Epithelial cell of esophagus (primary cell): ENCODE results near the gene SCYL3.

ENCODE experiments used
- DNase-seq: peaks from one replicate; pipeline ENCODE4 v3.0.0; 2010; ENCODE audit warnings: low read depth
- H3K4me3 ChIP-seq: 2 replicates; pipeline ENCODE4 v1.5.1; 2011; ENCODE audit warnings: mild to moderate bottlenecking, low read length, control low read depth
- TF ChIP-seq, protein P1 (sequence below): IDR thresholded peaks from 2 replicates; pipeline ENCODE4 v1.5.1; 2011; ENCODE audit warnings: low read depth, mild to moderate bottlenecking, low read length, control low read depth, inconsistent platforms; ENCODE audit not compliant: insufficient read depth; ENCODE audit errors: missing control alignments

Gene SCYL3

DNA sequence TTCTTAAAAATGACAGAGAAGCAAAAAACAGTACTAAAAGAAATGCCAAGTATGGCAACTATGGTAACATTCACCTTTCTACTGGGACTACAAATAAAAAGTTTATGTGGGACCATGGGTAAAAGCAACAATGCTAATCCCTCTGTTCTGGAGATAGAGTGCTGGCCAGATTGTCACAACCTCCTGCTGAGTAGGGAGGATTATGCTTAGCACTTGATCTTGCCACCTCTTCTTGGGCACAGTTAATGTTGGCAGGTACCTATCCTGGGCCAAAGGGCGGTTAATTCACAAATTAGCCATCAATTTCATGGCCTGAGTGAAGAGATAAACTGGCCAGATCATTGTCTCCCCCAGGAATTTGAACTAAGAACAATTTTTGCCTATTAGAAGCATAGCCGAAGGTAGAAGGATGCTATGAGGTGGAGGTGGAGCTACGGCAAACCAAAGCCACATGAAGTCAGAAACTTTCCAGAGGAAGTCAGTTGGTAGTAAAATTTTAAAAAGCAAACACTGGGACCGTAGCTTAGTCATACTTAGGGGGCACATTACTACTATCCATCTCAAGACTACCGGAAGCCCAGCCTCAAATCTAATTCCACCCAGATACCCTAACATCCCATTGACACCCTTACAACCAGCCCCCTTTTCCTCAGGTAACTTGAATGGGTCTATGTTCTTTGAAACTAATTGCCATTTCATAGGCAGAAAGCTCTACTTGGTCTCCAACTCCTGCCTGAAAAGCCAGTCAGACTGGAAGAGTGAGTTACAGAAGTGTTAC lies 2.7 kb downstream of the SCYL3 start:
- peak; percentile 85 for DNase-seq
- TF ChIP-seq, protein P1, sequence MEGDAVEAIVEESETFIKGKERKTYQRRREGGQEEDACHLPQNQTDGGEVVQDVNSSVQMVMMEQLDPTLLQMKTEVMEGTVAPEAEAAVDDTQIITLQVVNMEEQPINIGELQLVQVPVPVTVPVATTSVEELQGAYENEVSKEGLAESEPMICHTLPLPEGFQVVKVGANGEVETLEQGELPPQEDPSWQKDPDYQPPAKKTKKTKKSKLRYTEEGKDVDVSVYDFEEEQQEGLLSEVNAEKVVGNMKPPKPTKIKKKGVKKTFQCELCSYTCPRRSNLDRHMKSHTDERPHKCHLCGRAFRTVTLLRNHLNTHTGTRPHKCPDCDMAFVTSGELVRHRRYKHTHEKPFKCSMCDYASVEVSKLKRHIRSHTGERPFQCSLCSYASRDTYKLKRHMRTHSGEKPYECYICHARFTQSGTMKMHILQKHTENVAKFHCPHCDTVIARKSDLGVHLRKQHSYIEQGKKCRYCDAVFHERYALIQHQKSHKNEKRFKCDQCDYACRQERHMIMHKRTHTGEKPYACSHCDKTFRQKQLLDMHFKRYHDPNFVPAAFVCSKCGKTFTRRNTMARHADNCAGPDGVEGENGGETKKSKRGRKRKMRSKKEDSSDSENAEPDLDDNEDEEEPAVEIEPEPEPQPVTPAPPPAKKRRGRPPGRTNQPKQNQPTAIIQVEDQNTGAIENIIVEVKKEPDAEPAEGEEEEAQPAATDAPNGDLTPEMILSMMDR: no peak
- peak overlapping the region; percentile 14 for H3K4me3 ChIP-seq

GRCh38 chr1:169889871-169890270 lies 3.8 kb downstream of the SCYL3 start:
- DNase-seq: no peak
- no peak overlapping the region for H3K4me3 ChIP-seq
- TF ChIP-seq, protein P1: no peak

- DNase-seq: no peak
- TF ChIP-seq, protein P1: no peak
- H3K4me3 ChIP-seq: no peak overlapping the region
Observed at GRCh38 chr1:169886931-169887330, 6.8 kb downstream of the SCYL3 start.

DNA sequence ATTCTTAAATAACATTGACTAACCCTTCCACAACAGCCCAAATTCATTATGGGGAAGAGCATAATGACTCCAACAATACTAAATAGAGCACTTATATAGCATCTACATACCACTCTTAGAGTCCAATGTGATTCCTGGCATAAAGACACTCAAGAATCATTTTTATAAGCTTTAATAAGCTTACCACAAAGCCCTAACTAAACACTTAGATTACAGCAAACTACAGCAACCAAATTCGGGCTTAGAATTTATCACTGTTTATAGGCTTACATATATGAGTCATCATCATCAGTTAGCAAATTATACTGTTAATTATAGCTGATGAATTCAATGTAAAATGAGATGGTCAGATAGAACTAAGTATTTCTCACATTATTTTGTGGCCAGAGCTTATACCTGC lies 7.3 kb downstream of the SCYL3 start:
- no peak for DNase-seq
- H3K4me3 ChIP-seq: no peak overlapping the region
- TF ChIP-seq, protein P1: no peak

DNA sequence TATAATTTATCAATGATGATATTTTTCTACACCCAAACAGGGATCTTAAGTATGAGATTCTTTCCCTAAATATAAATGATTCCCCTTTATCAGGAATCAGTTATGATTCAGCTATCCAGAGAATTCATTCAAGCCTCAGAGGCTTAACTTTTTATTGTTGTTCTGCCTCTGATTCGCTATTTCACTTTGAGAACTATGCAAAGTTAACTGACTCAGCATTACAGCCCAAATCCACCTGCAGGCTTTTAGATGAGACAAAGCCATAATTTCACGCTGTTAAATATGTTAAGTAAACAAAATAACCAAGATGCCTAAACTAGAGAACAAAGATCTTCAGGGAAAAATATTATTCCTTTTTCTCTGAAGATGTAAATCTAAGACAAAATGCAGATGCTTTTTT lies 8.5 kb downstream of the SCYL3 start:
- no peak for DNase-seq

GRCh38 chr1:169884634-169885033 lies 9.1 kb downstream of the SCYL3 start:
- DNase-seq: no peak
- TF ChIP-seq, protein P1: no peak

More for the DNA sequence above, 8.5 kb downstream of the SCYL3 start:
- TF ChIP-seq, protein P1: no peak
- no peak overlapping the region for H3K4me3 ChIP-seq

GRCh38 chr1:169882039-169882511 lies 11.6 kb downstream of the SCYL3 start:
- no peak overlapping the region for H3K4me3 ChIP-seq
- DNase-seq: no peak
- TF ChIP-seq, protein P1: no peak

More at GRCh38 chr1:169884634-169885033, 9.1 kb downstream of the SCYL3 start:
- no peak overlapping the region for H3K4me3 ChIP-seq
